Dedifferentiated amniotic fluid mesenchymal stem cell (primary cell): ENCODE measurements around the gene MGAT3.

ENCODE experiments used
- DNase-seq: peaks from one replicate; pipeline ENCODE4 v3.0.0-alpha.2; 2016; ENCODE audit errors: extremely low spot score

MGAT3 gene

DNA sequence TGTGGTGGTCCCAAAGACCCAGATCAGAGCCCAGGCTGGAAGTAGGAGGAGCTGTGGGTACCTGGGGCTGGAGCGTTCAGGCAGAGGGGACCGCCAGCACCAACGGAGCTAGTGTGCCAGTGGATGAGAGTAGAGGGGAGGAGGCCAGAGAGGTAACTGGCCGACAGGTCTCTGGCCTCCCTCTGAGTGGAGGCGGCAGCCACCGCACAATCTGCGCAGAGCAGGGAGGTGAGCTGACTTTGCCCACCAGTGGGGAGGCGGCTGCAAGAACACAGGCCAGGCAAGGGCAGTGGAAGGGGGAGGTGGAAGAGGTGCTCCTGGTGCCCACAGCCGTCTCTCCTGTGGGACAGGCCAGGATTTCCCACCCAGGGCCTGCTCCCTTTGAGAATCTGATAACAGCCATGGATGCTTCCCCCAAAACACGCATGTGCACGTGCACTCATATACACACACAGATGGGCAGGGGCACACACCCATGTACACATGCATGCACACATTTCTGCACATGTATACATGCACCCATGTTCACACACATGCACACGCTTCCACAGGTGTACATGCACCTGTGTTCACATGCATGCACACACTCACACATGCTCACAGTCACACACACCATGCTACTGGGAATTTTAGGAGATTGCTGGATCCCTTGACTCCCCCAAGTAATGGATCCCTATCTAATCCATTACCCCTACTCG is 6.4 kb upstream of the MGAT3 start:
- DNase-seq: no peak

DNA sequence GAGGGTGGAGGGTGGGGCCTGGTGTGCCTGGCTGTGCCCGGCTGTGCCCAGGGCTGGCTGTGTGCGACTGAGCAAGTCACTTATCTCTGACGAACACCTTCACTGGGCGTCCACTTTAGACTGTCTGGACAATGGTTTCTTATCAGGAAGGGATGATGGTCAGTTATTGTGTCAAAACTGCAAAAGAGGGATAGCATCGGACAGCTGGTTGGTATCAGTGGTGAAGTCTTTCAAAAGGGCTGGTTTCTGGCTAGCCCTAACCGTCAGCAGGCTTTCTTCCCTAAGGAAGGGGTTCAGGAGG is 4.1 kb upstream of the MGAT3 start:
- no peak for DNase-seq

DNA sequence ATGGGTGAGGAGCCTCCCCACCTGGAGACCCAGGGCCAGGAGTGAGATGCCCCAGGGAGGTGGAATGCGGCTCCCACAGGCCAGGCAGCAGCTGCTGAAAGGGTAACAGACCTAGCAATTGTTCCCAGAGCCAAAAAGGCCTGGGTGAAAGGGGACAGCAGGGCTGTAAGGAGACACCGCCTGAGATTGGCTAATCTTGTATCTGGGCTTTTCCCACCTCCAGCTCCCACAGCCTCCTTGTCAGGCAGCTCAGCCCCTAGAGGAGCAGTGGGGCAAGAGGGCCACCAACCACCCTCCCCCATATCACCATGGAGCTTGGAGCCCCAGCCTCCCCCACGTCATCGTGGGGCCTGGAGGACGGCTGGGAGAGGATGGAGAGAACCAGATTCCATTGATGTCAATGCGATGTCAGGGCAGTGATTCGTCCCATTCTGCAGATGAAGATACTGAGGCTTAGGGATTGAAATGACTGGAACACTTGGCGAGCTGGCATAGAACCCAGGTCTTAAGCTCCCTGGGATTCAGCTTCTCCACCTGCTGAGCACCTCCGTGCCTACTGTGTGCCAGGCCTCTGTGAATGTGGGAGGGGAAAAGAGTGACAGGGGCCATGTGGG is 2.9 kb upstream of the MGAT3 start:
- DNase-seq: no peak

DNA sequence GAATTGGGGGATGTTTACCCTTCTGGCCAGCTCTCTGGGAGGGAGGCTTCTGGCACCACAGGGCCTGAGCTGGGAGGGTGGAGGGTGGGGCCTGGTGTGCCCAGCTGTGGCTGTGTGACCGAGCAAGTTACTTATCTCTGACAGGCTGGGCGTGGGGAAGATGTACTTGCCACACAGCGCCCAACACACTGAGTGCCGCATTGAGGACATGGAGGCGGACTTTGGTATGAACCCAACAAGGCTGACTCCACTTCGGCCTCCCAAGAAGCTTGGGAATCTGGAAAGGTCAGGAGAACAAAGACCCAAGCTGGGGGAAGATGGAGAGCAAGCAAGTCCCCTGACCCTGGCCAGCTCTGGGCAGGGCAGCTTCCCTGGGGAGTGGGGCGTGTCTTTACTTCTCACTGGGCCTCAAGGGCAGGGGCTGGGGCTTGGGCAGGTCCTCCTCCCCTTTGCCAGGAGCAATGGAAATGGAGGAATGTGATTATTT is 2.4 kb upstream of the MGAT3 start:
- no peak for DNase-seq

DNA sequence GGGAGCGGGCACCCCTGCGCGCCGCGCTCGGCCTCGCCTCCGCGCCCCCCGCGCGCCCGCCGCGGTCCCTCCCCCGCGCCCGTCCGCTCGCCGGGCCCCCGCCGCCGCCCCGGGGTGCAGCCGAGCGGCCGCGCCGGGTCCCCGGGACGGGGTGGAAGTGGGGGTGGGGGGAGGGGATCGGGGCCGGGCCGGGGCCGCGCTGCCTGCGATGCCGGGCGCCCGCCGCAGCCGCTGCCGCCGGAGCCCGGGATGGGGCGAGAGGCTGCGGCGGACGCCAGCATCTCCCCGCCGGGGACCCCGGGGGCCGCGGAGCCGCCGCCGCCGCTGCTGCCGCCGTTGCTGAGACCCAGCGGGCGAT is 365 bp downstream of the MGAT3 start:
- DNase-seq: no peak

DNA sequence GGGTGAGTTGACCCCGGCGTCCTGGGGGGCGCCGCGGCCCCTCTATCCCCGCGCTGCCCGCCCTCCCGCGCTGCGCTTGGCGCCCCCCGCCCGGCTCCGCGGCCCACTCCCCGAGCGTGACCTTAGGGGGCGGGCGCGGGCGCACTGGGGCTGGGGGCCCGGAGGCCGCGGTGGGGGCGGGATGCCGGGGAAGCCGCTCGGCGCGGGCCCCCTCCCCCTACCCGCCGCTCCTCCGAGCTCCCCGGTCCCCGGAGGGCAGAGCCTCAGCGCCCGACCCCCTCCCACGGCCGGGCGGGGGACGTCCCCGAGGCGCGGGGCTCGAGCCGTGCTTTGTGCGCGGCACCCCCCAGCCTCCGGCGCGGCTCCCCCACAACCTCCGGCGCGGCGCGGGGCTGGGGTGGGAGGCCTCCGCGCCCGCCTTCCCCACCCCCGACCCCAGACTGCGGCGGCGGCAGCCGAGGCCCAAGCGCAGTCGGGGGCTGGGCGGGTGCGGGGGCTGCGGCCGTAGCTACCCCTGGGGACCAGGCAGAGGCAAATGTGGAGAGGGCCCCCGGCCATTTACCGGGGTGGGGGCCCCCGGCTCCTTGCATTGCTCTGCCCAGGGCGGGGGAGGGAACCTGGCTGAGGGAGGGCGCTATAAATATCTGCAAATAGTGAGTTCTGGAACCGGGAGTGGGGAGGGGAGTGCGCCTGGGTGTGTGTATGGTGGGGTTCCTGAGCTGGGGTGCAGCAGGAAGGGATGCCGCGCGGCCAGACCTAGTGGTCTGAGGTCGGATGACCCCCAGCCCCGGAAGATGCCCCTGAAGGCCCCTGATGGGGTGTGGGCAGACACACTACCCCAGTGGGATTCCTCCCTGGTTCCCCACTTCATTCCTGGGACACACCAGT is 988 bp downstream of the MGAT3 start:
- DNase-seq: no peak

DNA sequence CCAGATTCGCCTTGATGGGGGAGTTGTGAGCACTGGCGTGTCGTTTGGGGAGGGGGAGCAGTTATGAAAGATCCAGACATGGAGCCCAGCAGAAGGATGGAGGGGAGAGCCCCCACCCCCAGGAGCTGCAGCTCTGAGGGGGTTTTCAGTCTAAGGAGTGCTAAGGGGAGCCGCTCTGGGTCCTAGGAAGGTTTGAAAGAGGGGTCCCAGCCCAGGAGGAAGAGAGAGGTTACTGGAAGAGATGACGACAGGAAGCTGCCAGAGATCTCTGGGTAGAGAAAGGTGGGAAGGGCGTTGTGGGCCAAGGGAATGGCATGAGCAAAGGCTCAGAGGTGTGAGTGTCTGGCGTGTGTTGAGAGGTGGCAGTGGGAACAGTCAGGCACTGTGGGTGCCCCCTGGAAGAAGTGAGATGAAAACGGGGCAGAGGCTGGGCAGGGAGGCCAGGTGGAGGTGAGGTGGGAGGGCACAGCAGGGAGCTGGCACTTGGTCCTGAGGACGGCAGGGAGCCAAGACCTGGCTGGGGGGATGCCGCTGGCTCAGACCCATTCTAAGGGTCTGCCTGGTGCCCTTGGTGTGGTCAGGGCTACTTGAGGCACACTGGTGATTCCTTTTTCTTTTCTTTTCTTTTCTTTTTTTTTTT is 1.8 kb downstream of the MGAT3 start:
- no peak for DNase-seq

DNA sequence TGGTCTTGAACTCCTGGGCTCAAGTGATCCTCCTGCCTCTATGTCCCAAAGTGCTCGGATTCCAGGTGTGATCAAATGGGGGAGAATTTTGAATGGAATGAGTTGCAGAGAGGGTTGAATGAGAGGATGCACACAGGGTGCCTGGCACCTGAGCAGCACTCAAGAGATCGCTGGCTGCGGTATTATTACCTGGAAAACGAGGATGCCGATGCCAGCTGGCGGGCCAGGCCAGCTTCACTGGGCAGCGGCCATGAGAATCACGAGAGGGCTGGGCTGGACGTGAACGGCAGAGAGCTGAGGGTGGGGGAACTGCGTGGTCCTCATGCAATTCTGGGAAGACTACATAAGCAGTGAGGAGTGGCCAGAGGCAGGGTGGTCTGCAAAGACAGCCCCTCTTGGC is 2.9 kb downstream of the MGAT3 start:
- no peak for DNase-seq

DNA sequence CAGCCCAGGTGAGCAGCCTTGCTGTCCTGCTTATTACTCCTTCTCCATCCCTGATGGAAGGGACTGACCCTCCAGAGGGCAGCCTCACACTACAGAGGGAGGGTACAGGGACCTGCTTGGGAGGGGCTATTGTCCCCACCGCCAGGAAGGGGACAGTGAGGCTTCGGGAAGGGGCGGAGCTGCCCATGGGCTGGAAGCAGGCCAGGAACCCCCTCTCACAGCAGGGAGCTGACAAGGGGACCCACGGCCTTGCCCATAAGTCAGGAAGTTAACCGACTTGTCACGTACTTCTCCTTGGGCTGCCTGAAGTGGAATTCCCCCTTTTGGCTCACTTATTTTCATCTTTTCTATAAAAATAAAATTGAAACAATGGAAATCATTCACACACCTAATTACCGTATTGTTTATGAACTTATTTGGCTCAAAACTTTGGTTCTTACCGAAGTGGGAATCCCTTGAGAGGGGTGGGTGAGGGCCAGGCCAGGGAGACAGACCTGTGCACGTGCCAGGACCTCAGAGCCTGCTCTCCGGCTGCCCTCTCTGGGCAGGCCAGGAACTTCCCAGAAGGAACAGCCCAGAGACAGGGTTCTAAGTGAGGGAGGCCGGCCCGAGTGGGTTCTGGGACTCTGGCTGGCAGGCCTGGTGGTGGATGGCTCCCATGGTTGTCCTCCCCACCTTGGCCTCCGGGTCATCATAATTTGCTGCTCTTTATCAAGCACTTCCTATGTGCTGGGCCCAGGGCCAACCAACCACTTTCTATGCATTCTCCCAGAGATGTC is 5.8 kb downstream of the MGAT3 start:
- no peak for DNase-seq

DNA sequence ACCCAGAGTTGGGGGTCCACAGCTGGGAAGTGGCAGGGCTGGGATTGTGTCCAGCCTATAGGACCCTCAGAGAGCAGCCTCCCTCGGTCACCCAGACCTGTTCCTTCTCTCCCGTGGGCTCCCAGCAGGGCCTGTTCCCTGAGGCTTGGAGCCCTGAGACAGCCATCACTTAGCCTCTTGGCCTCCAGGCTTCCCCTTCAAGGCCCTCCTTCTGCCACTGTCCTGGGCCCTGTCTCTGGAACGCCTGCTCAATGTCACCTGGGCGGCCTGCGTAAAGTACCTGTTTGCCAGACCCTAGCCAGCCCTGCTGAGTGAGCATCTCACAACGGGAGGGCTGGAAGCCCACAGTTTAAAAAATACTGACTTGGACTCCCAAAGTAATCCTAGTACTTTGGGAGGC is 6.5 kb downstream of the MGAT3 start:
- no peak for DNase-seq

DNA sequence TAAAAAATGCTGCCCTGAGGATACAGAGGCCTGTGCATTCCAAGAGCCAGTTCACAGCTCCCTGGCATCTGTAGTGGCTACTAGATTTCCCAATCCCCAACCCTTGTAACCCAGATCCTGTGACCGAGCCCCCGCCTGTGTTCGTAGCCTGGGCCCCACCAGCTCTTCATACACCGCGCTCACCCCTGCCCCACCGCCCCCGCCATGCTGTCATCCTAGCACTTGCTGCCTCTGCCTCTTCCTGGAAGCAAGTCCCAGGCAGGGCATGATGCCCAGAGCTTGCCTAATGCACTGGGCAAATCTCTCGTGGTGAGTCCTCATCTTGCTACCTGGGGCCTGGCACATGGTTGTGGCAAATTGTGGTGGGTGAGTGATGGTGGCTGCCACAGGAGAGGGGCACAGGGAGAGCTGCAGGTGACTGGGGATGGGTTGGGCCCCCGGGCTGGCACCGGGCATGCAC is 7.1 kb downstream of the MGAT3 start:
- no peak for DNase-seq

DNA sequence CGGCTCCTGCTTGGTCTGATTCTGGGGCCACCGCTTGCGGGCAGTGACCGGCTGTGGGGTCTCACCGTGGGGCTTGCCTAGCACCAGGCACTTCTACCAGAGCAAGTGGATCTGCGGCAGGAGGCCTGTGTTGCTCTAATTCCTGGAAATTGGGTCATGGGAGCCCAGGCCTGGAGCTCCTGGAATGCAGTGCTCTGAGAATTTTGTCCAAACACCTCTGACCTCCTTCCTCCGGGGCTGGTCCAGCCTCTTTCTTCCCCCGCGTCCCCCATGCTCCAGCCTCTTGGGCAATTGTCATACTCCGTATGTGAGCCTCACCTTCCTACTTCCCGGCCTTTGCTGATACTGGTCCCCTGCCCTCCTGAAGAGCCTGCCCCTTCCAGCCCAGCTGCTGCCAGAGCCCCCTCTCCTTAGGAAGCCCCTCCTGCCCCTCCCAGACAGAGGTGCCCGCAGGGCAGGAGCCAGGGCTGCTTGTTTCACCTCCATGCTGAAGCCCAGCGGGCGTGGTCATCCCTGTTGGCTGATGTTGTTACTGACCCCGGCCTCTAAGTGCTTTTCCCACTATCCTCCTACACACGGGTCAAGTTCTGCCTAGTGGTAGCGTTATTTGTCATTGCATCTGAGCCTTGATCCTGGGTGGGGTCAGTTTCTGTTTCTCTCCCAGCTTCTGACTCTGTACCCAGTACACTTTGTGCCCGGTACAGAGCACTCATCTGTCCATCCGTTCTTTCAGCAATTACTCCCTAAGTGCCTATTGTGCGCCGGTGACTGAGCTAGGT is 9.6 kb downstream of the MGAT3 start:
- DNase-seq: no peak

DNA sequence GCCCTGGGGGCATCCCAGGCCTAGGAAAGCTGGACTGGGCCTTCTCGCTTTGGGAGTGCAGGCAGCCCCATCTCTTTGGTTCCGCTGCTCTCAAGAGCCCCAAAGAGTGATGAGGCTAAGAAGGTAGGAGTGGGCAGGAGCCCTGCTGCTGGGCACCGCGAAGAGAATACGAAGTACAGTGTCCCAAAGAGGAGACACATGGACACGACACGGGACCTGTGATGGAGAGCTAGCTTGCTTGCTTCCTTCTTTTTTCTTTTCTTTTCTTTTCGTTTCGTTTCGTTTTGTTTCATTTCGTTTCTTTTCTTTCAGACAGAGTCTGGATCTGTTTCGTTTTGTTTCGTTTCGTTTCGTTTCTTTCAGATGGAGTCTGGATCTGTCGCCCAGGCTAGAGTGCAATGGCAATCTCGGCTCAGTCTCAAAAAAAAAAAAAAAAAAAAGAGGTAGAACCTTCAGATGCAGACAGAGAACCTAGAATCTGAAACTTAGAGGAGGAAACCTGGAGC is 10.6 kb downstream of the MGAT3 start:
- DNase-seq: no peak

DNA sequence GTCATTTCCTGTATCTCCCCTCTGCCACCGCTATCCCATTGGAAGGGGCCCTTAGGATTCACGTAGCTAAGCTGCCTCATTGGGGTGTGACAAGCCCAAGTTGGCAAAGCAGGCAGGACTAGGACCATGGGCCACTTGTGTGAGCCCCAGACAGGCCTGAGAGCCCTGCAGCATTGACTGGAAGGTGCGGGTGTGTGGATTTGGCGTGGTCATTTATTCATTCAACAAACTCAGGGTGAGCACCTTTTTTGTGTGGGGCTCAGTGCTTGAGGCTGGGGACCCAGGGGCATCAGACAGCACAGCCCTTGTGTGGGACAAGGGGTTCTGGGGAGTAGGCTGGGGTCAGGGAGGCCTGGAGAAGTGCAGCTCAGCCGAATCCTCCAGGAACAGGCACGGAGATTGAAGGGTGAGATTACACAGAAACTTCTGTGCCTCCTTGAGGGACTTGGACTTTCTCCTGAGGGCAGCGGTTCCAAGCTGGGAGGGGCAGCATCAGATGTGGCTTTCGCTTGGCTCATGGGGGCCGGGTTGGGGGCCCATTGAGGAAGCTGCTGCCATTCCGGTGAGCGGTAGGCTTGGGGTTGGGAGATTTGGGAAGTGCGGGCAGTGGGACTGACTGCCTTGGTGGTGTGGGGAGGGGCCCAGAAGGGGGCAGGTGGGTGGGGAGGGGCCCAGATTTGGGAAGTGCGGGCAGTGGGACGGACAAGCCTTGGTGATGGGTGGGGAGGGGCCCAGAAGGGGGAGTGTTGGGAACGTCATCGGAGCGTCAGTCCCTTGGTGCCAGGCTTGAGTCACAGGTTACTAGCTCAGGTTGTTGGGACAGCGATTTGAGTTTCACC is 11.9 kb downstream of the MGAT3 start:
- DNase-seq: no peak

DNA sequence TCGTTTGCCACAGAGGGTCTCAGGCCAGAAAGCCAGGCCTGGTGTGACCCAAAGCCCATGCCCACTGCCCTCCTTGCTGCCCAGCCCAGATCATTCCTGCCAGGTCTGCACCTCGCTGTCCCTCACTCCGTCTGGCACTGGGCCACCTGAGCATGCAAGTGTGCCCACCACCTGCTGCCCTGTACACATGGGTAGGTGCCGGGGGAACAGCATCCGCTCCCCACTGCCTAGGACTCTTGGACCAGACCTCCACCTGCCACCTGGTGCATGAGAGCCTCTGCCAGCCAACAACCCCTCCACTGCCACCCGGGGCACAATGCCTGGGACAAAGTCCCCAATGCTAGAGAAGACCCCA is 12.5 kb downstream of the MGAT3 start:
- no peak for DNase-seq

DNA sequence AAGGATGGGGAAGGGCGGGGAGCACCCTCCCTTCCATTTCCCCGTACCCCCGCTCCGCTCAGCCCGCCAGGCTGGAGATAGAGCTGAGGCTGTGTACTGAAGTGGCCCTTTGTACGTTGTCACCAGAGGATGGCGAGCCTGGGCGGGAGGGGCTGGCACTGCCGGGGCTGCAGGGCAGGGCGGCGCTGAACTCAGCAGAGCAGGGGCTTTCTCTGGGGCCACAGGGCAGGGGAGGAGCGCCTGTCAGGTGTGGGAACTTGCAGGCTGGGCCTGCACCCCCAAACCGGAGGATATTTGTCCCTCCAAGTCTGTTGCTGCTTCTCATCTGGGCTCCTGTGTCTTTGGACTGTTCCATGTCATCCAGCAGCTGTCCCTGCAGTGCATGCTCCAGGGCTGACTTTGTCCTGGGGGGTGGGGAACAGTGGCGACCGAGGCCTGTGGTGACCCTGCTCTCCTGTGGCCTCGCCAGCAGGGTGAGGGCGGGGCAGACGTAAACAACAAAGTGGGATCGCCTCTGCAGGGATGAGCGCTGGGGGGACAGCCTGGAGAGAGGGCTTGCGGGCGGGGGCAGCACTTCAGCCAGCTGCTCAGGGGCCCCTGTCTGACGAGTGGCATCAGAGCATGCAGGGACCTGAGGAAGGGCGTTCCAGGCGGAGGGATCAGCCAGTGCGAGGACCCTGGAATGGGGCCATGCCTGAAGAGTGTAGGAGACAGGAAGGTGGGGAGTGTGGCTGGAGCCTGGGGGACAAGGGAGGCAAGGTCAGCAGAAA is 13.1 kb downstream of the MGAT3 start:
- no peak for DNase-seq

DNA sequence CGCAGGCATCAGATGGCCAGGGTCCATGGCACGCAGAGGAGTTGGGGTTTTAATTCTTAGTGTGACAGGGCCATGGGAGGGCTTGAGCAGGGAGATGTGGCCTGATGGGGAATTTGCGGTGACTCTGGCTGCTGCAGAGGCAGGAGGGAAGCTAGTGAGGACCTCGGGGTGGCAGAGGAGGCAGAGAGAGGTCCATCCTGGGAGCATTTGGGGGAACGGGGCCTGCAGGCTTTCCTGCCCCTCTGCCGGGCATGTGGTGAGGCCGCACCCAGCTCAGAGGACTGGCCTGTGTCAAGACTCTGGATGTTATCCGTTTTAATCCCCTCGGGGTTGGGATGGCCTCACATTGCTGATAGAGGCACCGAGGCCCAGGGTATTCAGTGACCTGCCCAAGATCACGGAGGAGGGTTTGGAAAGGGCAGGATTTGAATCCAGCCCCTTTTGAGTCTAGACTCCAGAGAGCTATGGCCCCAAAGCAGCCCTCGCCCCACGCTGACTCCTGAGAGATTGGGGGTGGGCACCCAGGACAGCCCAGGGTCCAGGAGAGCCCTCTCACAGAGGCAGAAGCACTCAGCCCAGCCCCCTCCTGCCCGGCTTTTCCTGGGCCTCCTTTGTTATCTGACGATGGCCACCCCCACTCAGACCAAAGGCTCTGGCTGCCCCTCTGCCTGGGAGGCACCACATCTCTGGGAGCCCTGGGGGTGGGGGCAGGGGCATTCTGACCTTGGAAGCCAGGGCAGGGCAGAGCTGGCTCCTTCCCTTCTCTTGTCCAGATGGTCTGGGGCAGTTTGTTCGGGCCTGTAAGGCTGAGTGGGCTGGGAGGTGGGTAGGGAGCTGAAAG is 13.9 kb downstream of the MGAT3 start:
- DNase-seq: no peak
